Thoracic aorta endothelial cell (primary cell): ENCODE data around the gene HCRTR2. TPM values are rescaled to one million over a fixed set of nuclear protein-coding genes. Genes with fewer than 3 reads are reported as not detected.

Experiments used
- total RNA-seq: library from RNA; depleted of rRNA; stranded (reverse); fragments of >200 nt; gene quantifications from 2 replicates; pipeline ENCODE4 v1.2.3, GENCODE V29; 2012

HCRTR2 gene
- not detected in 2 replicates for total RNA-seq

GRCh38 chr6:55174211-55175026, at the start of gene HCRTR2:
TSS of gene HCRTR2 (plus strand) at chr6:55174515. CDS start at chr6:55174588, 73 bp downstream.

GRCh38 chr6:55327169-55327568, 152.9 kb downstream of the HCRTR2 start, which contains the start of gene GFRAL:
TSS of gene GFRAL (plus strand) at chr6:55327469. CDS start at chr6:55327555, 86 bp downstream.

Other genes with a start within 250 kb of the HCRTR2 start
- gene GFRAL, start 153.0 kb downstream of the HCRTR2 start, total RNA-seq, result not detected in 2 replicates